Peyer's patch (tissue), 4 donors: ENCODE results near the gene SRGAP1. TPM values are rescaled to one million over a fixed set of nuclear protein-coding genes. Genes with fewer than 3 reads are reported as not detected.

ENCODE experiments used
- DNase-seq, 3 donors: peaks; one replicate each; pipeline ENCODE4 v3.0.0-alpha.2; 2017 to 2019
- H3K27ac ChIP-seq, 4 donors: fragments of 200-600 bp; sonication (generic); one replicate each; pipeline ENCODE4 v1.5.1; 2016 to 2019
- H3K27me3 ChIP-seq, 2 donors: fragments of 200-600 bp; sonication (generic); one replicate each; pipeline ENCODE4 v1.5.1; 2019
- H3K36me3 ChIP-seq, 3 donors: fragments of 200-600 bp; sonication (generic); one replicate each; pipeline ENCODE4 v1.5.1; 2016 to 2019
- H3K4me1 ChIP-seq, 4 donors: fragments of 200-600 bp; sonication (generic); one replicate each; pipeline ENCODE4 v1.5.1; 2016 to 2019
- H3K4me3 ChIP-seq, 4 donors: fragments of 200-600 bp; sonication (generic); 1 replicate in 3 of 4; 2 replicates in 1 of 4; pipeline ENCODE4 v1.5.1; 2016 to 2019; ENCODE audit warnings: mild to moderate bottlenecking in 1 of 4
- H3K9me3 ChIP-seq, 4 donors: fragments of 200-600 bp; sonication (generic); one replicate each; pipeline ENCODE4 v1.5.1; 2016 to 2019; ENCODE audit warnings: mild to moderate bottlenecking in 1 of 4
- POLR2A ChIP-seq, 2 donors: fragments of 450-650 bp; IDR thresholded peaks; one replicate each; pipeline ENCODE4 v1.5.1; 2017; ENCODE audit warnings: antibody characterized with exemption in 2 of 2, mild to moderate bottlenecking in 2 of 2, moderate library complexity in 2 of 2
- total RNA-seq, 4 donors: library from RNA; depleted of rRNA; stranded (reverse); fragments of >200 nt; gene quantifications; one replicate each; pipeline ENCODE4 v1.1.0, GENCODE V29; 2016
- TF ChIP-seq, protein P1 (sequence below), 6 experiments: fragments of 450-650 bp in 4 of 6; fragments of 200-600 bp in 2 of 6; sonication (generic) in 1 of 6; IDR thresholded peaks; one replicate each; pipeline ENCODE4 v1.5.1; 2017 to 2019; ENCODE audit warnings: antibody characterized with exemption in 6 of 6, mild to moderate bottlenecking in 3 of 6, moderate library complexity in 1 of 6

SRGAP1 gene
- total RNA-seq, 4 donors from 2014 or later, result 5.8 to 92.4 (median 16.4) TPM

- Histone ChIP-seq H3K36me3 (no peaks in the 10 kb centered on the region), H3K4me3 (no peak overlapping the region), H3K27ac (peak overlapping the region in 1 of 4 donors; percentile 8), H3K27me3 (no peaks in the 10 kb centered on the region), H3K4me1 (no peaks in the 10 kb centered on the region), H3K9me3 (no peaks in the 10 kb centered on the region)
- DNase-seq, result no peak
- TF ChIP-seq POLR2A (IDR thresholded peaks at IDR 0.05), result no peak
- TF ChIP-seq, protein P1, sequence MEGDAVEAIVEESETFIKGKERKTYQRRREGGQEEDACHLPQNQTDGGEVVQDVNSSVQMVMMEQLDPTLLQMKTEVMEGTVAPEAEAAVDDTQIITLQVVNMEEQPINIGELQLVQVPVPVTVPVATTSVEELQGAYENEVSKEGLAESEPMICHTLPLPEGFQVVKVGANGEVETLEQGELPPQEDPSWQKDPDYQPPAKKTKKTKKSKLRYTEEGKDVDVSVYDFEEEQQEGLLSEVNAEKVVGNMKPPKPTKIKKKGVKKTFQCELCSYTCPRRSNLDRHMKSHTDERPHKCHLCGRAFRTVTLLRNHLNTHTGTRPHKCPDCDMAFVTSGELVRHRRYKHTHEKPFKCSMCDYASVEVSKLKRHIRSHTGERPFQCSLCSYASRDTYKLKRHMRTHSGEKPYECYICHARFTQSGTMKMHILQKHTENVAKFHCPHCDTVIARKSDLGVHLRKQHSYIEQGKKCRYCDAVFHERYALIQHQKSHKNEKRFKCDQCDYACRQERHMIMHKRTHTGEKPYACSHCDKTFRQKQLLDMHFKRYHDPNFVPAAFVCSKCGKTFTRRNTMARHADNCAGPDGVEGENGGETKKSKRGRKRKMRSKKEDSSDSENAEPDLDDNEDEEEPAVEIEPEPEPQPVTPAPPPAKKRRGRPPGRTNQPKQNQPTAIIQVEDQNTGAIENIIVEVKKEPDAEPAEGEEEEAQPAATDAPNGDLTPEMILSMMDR (IDR thresholded peaks at IDR 0.05), result no peak
These were observed 30.2 kb upstream of the SRGAP1 start for GRCh38 chr12:63814146-63814772.

GRCh38 chr12:63815482-63815852 lies 29.0 kb upstream of the SRGAP1 start:
- DNase-seq, result no peak
- H3K27ac ChIP-seq, result no peak overlapping the region
- H3K27me3 ChIP-seq, result no peaks in the 10 kb centered on the region
- H3K4me3 ChIP-seq, result no peak overlapping the region
- H3K4me1 ChIP-seq, result no peaks in the 10 kb centered on the region
- TF ChIP-seq POLR2A (IDR thresholded peaks at IDR 0.05), result no peak
- TF ChIP-seq, protein P1 (IDR thresholded peaks at IDR 0.05), result no peak
- no peaks in the 10 kb centered on the region for H3K36me3 ChIP-seq
- H3K9me3 ChIP-seq, result no peaks in the 10 kb centered on the region

DNA sequence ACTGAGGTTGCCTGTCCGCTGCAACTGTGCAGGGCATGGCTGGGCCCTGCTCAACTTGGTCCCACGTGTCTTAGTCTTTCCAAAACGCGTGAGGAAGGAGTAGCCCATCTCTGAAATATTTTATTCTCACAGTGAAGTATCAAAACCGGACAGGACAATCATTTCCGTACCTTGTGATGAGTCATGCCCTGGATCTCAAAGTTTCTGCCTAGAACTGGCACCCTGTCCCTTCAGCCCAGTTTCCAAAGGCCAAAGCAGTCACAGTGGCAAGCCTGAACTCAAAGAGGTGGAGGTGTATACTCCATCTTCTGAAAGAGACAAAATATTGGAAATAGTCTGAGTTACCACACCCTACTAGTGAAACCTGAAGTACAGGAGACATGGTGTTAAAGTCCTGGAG lies 28.5 kb upstream of the SRGAP1 start:
- no peak overlapping the region for H3K4me3 ChIP-seq
- no peaks in the 10 kb centered on the region for H3K27me3 ChIP-seq
- H3K36me3 ChIP-seq, result no peaks in the 10 kb centered on the region
- no peak for TF ChIP-seq POLR2A (IDR thresholded peaks at IDR 0.05)
- TF ChIP-seq, protein P1 (IDR thresholded peaks at IDR 0.05), result no peak
- no peaks in the 10 kb centered on the region for H3K9me3 ChIP-seq
- no peak overlapping the region for H3K27ac ChIP-seq
- H3K4me1 ChIP-seq, result no peaks in the 10 kb centered on the region
- no peak for DNase-seq

- TF ChIP-seq, protein P1 (IDR thresholded peaks at IDR 0.05), result no peak
- no peak for TF ChIP-seq POLR2A (IDR thresholded peaks at IDR 0.05)
- Histone ChIP-seq H3K27ac (no peak overlapping the region), H3K27me3 (no peaks in the 10 kb centered on the region), H3K4me3 (no peak overlapping the region), H3K4me1 (no peaks in the 10 kb centered on the region), H3K36me3 (no peaks in the 10 kb centered on the region), H3K9me3 (no peaks in the 10 kb centered on the region)
- DNase-seq, result no peak
These were observed 24.1 kb upstream of the SRGAP1 start for GRCh38 chr12:63820427-63820826.

DNA sequence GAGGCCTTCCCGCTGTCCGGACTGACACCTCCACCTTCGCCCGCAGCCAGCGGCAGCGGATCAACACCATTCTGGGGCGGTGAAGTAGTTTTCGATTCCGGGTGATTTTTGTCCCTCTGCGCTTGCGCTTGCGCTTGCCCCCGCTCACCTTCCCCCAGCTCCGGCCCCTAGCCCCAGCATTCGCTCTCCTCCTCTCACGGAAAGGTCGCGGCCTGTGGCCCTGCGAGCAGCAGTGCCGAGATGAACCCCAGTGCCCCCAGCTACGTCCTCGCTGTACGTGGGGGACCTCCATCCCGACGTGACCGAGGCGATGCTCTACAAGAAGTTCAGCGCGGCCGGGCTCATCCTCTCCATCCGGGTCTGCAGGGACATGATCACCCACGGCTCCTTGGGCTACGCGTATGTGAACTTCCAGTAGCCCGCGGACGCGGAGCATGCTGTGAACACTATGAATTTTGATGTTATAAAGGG lies 22.7 kb upstream of the SRGAP1 start:
- peak in 1 of 3 donors; percentile 50 for DNase-seq
- Histone ChIP-seq H3K9me3 (no peaks in the 10 kb centered on the region), H3K4me1 (no peaks in the 10 kb centered on the region), H3K27me3 (no peaks in the 10 kb centered on the region), H3K36me3 (no peaks in the 10 kb centered on the region), H3K4me3 (peak overlapping the region in 3 of 4 donors; percentile 22 to 43 (median 33)), H3K27ac (peak overlapping the region in 1 of 4 donors; percentile 17)
- TF ChIP-seq POLR2A (IDR thresholded peaks at IDR 0.05), result no peak
- TF ChIP-seq, protein P1 (IDR thresholded peaks at IDR 0.05), result no peak
